ENCODE results near the gene MMP15.

MMP15 gene

GRCh38 chr16:58019866-58020538 is 5.6 kb upstream of the MMP15 start:
- DNase-seq, result no peak

GRCh38 chr16:58020628-58021521 is 4.7 kb upstream of the MMP15 start:
- DNase-seq, result no peak

- DNase-seq, result no peak
These were observed 3.6 kb upstream of the MMP15 start for GRCh38 chr16:58021661-58022551.

- no peak for DNase-seq
These were observed 2.8 kb upstream of the MMP15 start for GRCh38 chr16:58022601-58023371.

- DNase-seq, result no peak
These were observed 836 bp upstream of the MMP15 start for GRCh38 chr16:58024486-58025350.

GRCh38 chr16:58026139-58026704 is 668 bp downstream of the MMP15 start:
- DNase-seq, result no peak

GRCh38 chr16:58026705-58027160 is 1.2 kb downstream of the MMP15 start:
- DNase-seq, result no peak

- no peak for DNase-seq
These were observed 1.8 kb downstream of the MMP15 start for GRCh38 chr16:58027161-58027915.

GRCh38 chr16:58027916-58028455 is 2.4 kb downstream of the MMP15 start:
- DNase-seq, result no peak

- no peak for DNase-seq
These were observed 3.1 kb downstream of the MMP15 start for GRCh38 chr16:58028541-58029070.

GRCh38 chr16:58029410-58029809 is 3.9 kb downstream of the MMP15 start:
- DNase-seq, result no peak

- DNase-seq, result no peak
These were observed 4.7 kb downstream of the MMP15 start for GRCh38 chr16:58030136-58030840.

- DNase-seq, result no peak
These were observed 5.7 kb downstream of the MMP15 start for GRCh38 chr16:58031016-58031800.

GRCh38 chr16:58032710-58033293 is 7.2 kb downstream of the MMP15 start:
- no peak for DNase-seq

- DNase-seq, result no peak
These were observed 8.7 kb downstream of the MMP15 start for GRCh38 chr16:58034128-58034685.

GRCh38 chr16:58034774-58035173 is 9.2 kb downstream of the MMP15 start:
- no peak for DNase-seq

All from T1000 (cell line).